Astrocyte (in vitro differentiated cells and primary cell): ENCODE results near the gene DEFB108B.
"Not testable (repeated sequence)": the region's sequence is repeated elsewhere in the genome, so short reads cannot be mapped to it uniquely, and the experiment has no call there.

ENCODE experiments used
- CTCF ChIP-seq: IDR thresholded peaks from 2 replicates; pipeline ENCODE4 v1.5.1; 2011; ENCODE audit warnings: low read depth, mild to moderate bottlenecking, inconsistent platforms, low read length, moderate library complexity; ENCODE audit not compliant: insufficient read depth
- EZH2 ChIP-seq: IDR thresholded peaks from 2 replicates; pipeline ENCODE4 v1.6.1; 2012; ENCODE audit warnings: mild to moderate bottlenecking, low read length, inconsistent platforms; ENCODE audit not compliant: insufficient read depth

- peak; percentile 53 for TF ChIP-seq CTCF
- TF ChIP-seq EZH2: not testable (repeated sequence)
Measured at GRCh38 chr11:71813481-71814355, 19.3 kb upstream of the DEFB108B start.
